ENCODE measurements around the gene FRMD4A.
"Not testable (repeated sequence)": the region's sequence is repeated elsewhere in the genome, so short reads cannot be mapped to it uniquely, and the experiment has no call there.

The FRMD4A gene

DNA sequence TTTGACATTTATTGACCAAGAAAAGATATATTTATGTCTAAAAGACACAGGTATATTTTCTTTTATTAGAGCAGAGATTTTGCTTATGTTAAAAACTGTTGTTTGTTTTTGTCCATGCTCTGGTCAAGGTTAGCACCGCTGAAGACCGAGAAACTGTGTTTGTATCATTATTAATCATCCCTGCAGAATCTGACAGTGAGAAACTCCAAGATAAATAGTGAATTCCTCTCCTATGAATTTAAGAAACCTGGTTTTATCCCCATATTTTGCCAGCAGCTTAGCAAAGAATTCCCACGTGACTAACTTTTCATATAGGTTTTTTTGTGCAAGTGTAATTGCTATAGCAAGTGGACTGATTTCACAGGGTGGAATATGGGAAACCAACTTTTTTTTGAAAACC is 77.6 kb downstream of the FRMD4A start:
- no peak for ATAC-seq (ENCODE audit: low read depth)
- no peak overlapping the region for H3K4me3 Mint-ChIP-seq
- peaks cover 18% of the 10 kb centered on the region for H3K27me3 Mint-ChIP-seq
- H3K36me3 Mint-ChIP-seq, result no peaks in the 10 kb centered on the region
- H3K9me3 Mint-ChIP-seq, result peaks cover 3% of the 10 kb centered on the region
- no peaks in the 10 kb centered on the region for H3K4me1 Mint-ChIP-seq
- DNase-seq (ENCODE audit: low spot score in 2 of 2), result no peak
- no peak overlapping the region for H3K27ac Mint-ChIP-seq

DNA sequence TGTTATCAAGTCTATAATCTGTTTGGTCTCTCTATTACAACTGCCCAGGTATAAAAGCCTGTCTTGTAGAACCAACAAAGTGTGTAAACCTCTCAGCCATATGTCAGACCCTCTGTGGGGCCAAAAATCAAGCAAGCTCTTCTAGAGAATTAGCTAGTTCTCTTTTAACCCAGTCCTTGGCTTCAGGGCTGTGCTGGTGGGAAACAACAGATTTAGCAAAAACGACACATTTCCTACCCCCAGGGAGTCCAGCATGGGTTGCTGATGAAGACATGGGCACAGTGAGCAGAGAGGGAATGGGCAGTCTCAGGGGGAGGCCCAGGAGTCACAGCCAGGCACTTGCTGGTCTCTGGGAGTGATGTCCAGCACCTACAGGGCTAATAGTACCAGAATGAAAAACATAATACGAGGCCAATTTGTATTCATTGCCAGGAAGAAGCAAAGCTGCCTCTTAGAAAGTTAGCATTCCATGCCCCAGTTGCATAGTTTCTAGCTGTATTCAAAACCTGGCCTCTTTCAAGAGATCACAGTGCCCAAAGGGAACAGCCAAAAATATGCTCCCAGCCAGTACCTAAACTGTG is 80.1 kb downstream of the FRMD4A start:
- Mint-ChIP-seq H3K27me3 (peaks cover 18% of the 10 kb centered on the region), H3K4me3 (no peak overlapping the region), H3K27ac (no peak overlapping the region), H3K9me3 (peaks cover 3% of the 10 kb centered on the region), H3K4me1 (no peaks in the 10 kb centered on the region), H3K36me3 (no peaks in the 10 kb centered on the region)
- no peak for ATAC-seq (ENCODE audit: low read depth)
- no peak for DNase-seq (ENCODE audit: low spot score in 2 of 2)

DNA sequence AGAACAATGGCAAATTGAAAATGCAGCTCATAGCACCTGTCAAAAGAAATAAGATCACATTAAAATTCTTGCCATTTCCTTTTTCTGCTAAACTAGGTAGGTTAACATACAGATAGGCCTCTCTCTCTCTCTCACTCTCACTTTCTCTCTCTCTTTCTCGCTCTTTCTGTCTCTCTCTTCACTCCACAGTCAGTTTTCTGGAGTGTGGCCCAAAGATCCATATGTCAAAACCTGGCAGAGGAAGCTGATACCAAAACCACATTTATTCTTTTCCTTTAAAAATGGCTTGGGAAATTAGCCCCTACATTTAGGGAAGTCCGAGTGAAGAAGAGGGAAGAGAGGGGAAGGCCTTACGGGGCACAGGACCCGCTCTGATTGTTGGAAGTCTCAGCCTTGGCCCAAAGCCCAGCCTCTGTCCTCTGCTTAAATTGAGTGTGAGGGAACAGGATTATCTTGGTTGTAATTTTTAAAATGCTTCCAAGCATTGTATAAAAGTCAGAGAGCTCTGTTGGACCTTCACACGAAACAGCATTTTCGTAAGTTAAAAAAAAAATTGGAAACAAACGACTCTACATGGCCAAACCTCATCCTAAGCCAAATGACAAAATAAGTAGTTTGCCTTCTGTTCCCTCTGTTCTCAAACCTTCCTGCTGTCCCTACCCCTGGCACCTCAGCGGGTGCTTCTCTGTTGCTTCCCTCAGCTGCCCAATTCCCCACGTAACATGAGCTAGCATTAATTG is 83.2 kb downstream of the FRMD4A start:
- Mint-ChIP-seq H3K27me3 (peaks cover 8% of the 10 kb centered on the region), H3K4me1 (no peaks in the 10 kb centered on the region), H3K36me3 (no peaks in the 10 kb centered on the region), H3K27ac (no peak overlapping the region), H3K9me3 (peaks cover 10% of the 10 kb centered on the region), H3K4me3 (no peak overlapping the region)
- DNase-seq (ENCODE audit: low spot score in 2 of 2) (no peak), ATAC-seq (ENCODE audit: low read depth) (no peak)

DNA sequence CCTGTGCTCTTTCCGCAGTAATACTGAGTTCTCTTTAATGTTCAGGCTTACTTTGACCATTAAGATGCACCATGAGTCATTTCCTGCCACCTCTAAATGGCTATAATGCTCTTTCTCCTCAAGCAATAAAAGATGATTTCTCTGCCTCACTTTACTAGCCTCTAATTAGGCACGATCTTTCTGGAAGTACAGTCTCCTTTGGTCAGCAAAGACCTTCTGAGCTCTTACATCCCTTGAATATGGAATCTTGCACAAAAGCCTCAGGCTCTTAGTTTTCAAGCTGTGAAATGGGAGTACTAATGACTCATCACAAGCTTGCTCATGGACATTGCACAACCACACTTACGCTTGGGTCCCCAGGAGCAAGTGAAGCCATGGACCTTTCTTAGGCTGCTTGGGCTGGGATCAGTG is 85.9 kb downstream of the FRMD4A start:
- ATAC-seq (ENCODE audit: low read depth) (no peak), DNase-seq (ENCODE audit: low spot score in 2 of 2) (no peak)
- Mint-ChIP-seq H3K27me3 (peaks cover 10% of the 10 kb centered on the region), H3K9me3 (peaks cover 11% of the 10 kb centered on the region), H3K36me3 (no peaks in the 10 kb centered on the region), H3K4me1 (no peaks in the 10 kb centered on the region), H3K27ac (no peak overlapping the region), H3K4me3 (no peak overlapping the region)

DNA sequence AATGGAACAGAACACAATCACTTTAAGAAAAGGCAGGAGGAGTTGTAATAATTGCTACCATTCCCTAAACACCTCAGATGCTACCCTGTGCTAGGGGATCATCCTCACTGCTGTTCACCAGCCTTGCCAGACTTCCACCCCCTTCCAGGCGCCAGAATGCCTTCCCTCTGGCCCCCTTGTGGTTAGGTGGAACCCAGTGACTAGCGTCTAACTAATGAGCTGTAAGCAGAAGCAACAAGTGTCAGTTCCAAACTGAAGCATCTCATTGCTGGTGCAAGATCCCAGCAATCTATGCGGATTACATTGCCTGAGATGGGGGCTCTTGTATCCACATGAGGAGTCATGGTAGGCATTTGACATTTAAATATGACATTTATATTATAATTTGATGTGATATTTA is 86.6 kb downstream of the FRMD4A start:
- Mint-ChIP-seq H3K9me3 (peaks cover 11% of the 10 kb centered on the region), H3K36me3 (no peaks in the 10 kb centered on the region), H3K27me3 (peaks cover 8% of the 10 kb centered on the region), H3K27ac (no peak overlapping the region), H3K4me1 (no peaks in the 10 kb centered on the region), H3K4me3 (no peak overlapping the region)
- DNase-seq (ENCODE audit: low spot score in 2 of 2), result no peak
- no peak for ATAC-seq (ENCODE audit: low read depth)

DNA sequence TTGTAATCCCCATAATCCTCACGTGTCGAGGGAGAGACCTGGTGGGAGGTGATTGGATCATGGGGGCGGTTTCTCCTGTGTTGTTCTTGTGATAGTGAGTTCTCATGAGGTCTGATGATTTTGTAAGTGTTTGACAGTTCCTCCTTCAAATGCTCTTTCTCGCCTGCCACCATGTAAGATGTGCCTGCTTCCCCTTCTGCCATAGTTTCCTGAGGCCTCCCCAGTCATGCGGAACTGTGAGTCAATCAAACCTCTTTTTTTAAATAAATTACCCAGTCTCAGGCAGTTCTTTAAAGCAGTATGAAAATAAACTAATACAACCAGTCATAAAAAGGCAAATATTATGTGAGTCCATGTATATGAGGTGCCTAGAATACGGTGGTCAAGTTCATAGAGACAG is 87.5 kb downstream of the FRMD4A start:
- DNase-seq (ENCODE audit: low spot score in 2 of 2), result no peak
- H3K4me1 Mint-ChIP-seq, result no peaks in the 10 kb centered on the region
- peaks cover 2% of the 10 kb centered on the region for H3K36me3 Mint-ChIP-seq
- no peak for ATAC-seq (ENCODE audit: low read depth)
- no peak overlapping the region for H3K27ac Mint-ChIP-seq
- H3K9me3 Mint-ChIP-seq, result peaks cover 14% of the 10 kb centered on the region
- H3K27me3 Mint-ChIP-seq, result peaks cover 11% of the 10 kb centered on the region
- H3K4me3 Mint-ChIP-seq, result no peak overlapping the region

DNA sequence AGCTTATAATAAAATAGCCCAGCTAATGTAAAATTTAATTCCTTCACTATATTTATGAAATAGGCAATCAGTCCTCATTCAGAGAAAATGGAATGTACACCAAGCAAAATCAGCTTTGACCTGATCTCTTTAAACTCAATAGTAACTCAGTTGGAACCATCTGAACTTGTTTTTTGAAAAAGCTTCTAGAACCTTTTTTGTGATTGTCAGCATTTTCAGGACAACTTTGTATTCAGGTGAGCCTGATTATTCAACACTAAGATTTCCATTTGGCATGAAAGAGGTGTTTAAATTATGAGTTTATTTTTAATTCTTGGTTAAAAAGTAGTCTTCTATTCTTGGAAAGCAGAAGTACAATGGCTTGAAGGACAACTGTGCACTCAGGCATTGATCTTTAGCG is 89.5 kb downstream of the FRMD4A start:
- Mint-ChIP-seq H3K27me3 (peaks cover 12% of the 10 kb centered on the region), H3K36me3 (peaks cover 2% of the 10 kb centered on the region), H3K4me1 (no peaks in the 10 kb centered on the region), H3K9me3 (peaks cover 14% of the 10 kb centered on the region), H3K27ac (no peak overlapping the region), H3K4me3 (no peak overlapping the region)
- ATAC-seq (ENCODE audit: low read depth) (no peak), DNase-seq (ENCODE audit: low spot score in 2 of 2) (no peak)

DNA sequence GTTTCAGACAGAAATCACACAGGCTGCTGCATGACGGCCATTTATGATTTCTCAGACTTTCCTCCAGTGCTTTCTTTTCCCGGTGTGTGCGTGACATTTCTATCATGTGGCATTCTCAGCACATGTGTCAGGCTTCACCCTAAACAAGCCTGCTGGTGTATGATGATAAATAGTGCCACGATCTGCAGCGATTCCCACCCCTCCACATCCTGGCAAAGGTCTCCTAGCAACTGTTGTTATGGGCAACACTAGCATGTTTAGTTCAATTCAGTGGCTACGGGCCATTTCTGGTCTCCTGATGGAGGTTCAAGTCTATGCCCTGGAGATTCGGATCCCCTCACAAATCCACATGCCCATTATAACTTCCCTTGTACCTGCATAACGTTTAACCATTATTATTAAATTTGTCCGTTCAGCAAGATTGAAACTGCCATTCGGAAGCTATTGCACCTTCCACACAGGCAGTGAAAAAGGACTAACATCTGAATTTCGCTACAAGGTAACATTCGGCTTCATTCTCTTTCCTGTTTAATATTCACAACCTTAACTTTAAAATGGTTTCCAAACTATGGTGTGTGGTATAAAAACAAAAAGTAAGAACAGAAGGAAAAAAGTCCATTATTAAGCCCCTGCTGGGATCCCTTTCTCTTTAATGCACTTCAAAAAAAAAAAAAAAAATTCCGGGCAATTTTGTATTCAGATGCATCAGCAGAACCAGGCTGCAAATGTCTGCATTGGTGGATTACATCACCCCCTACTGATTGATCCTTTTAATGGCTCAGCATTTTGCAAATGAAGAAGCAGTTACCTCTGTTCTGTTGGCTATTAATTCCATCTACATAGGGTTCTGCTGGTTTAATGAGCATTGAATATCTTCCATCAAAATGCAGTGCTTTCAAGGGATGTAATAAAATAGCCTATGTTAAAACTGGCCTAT is 90.2 kb downstream of the FRMD4A start:
- DNase-seq (ENCODE audit: low spot score in 2 of 2), result no peak
- Mint-ChIP-seq H3K9me3 (peaks cover 14% of the 10 kb centered on the region), H3K27me3 (peaks cover 14% of the 10 kb centered on the region), H3K36me3 (peaks cover 2% of the 10 kb centered on the region), H3K27ac (no peak overlapping the region), H3K4me3 (no peak overlapping the region), H3K4me1 (no peaks in the 10 kb centered on the region)
- ATAC-seq (ENCODE audit: low read depth), result no peak

DNA sequence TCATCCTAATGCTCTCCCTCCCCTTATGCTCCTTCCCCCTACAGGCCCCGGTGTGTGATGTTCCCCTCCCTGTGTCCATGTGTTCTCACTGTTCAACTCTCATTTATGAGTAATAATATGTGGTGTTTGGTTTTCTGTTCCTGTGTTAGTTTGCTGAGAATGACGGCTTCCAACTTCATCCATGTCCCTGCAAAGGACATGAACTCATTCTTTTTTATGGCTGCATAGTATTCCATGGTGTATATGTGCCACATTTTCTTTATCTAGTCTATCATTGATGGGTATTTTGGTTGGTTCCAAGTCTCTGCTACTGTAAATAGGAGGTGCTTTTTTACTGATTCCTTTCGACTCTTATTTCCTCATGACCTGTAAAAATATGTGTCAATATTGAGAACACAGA is 92.1 kb downstream of the FRMD4A start:
- not testable (repeated sequence) for H3K4me1 Mint-ChIP-seq; ATAC-seq (ENCODE audit: low read depth); H3K27ac Mint-ChIP-seq; H3K36me3 Mint-ChIP-seq; DNase-seq (ENCODE audit: low spot score in 2 of 2); H3K4me3 Mint-ChIP-seq
- H3K27me3 Mint-ChIP-seq, result peaks cover 19% of the 10 kb centered on the region
- H3K9me3 Mint-ChIP-seq, result peaks cover 14% of the 10 kb centered on the region

DNA sequence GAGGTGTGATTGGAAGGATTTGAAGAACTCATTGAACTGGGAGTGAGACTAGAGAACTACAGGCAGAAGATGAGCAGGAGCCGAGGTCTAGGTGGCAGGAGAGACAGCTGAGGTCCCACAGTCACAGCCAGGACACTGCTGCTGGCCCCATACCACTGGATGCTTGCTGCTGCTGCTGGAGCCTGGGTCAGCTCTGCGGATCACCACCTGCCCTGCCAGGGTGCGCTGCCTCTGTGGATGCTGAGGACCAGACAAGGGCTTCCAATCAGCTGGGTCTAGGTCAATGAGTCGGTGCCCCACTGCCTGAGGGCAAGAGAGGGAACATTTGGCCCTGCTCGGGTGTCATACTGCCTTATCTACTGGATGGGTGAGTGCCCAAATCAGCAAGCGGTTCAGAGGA is 94.4 kb downstream of the FRMD4A start:
- peaks cover 2% of the 10 kb centered on the region for H3K36me3 Mint-ChIP-seq
- H3K27me3 Mint-ChIP-seq, result peaks cover 23% of the 10 kb centered on the region
- DNase-seq (ENCODE audit: low spot score in 2 of 2), result no peak
- H3K27ac Mint-ChIP-seq, result no peak overlapping the region
- no peak overlapping the region for H3K4me3 Mint-ChIP-seq
- no peak for ATAC-seq (ENCODE audit: low read depth)
- peaks cover 3% of the 10 kb centered on the region for H3K9me3 Mint-ChIP-seq
- H3K4me1 Mint-ChIP-seq, result no peaks in the 10 kb centered on the region

DNA sequence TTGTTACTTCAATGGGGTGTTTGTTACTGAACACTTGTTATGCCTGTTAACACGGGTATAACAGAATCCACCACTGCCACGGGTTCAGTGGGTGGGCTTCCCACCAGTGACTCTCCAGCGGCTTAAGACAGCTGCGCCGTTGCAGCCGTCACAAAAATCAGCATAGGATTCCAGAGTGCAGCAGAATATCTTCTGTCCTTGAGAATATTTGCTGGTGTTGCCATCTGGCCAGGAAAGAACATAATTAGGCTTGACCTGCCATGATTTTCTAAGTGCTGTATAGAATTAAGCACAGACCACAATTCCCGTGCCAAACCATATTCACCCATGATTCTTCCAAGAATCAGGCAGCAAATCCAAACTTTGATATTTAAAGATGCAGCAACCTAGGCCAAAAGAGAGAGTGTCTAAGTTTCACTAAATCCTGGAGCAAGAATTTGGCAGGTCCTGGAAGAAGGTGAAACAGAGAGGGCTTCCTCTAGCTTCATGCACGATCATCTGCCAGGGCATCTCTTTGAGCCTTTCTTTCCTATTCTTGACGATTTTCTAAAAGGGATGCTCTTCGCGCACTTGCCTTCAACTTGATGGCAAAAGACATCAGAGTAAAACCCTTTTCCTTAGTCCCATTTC is 95.0 kb downstream of the FRMD4A start:
- Mint-ChIP-seq H3K27me3 (peaks cover 23% of the 10 kb centered on the region), H3K36me3 (peaks cover 2% of the 10 kb centered on the region), H3K4me1 (no peaks in the 10 kb centered on the region), H3K9me3 (peaks cover 3% of the 10 kb centered on the region), H3K27ac (no peak overlapping the region), H3K4me3 (no peak overlapping the region)
- DNase-seq (ENCODE audit: low spot score in 2 of 2) (no peak), ATAC-seq (ENCODE audit: low read depth) (no peak)

DNA sequence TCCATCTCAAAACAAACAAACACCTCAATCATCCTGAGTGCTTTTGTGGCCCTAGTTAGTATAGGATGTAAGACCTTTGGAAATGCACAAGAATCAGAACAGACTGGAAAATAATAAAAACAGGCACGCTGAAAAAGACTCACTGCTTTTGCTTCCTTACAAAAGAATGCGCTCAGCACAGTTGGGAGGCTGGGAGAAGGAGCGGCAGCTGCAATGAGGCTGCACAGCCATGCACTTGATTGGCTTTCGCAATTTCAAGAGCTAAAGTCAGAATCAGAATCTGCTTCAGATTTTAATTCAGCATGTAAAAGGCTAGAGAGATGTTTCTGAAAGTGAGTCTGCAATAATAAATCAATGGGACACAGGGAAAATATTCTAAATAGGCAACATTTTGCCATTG is 97.2 kb downstream of the FRMD4A start:
- peaks cover 17% of the 10 kb centered on the region for H3K27me3 Mint-ChIP-seq
- no peak overlapping the region for H3K27ac Mint-ChIP-seq
- ATAC-seq (ENCODE audit: low read depth) (no peak), DNase-seq (ENCODE audit: low spot score in 2 of 2) (no peak)
- no peak overlapping the region for H3K4me3 Mint-ChIP-seq
- H3K36me3 Mint-ChIP-seq, result peaks cover under 1% of the 10 kb centered on the region
- H3K4me1 Mint-ChIP-seq, result no peaks in the 10 kb centered on the region
- H3K9me3 Mint-ChIP-seq, result peaks cover under 1% of the 10 kb centered on the region

DNA sequence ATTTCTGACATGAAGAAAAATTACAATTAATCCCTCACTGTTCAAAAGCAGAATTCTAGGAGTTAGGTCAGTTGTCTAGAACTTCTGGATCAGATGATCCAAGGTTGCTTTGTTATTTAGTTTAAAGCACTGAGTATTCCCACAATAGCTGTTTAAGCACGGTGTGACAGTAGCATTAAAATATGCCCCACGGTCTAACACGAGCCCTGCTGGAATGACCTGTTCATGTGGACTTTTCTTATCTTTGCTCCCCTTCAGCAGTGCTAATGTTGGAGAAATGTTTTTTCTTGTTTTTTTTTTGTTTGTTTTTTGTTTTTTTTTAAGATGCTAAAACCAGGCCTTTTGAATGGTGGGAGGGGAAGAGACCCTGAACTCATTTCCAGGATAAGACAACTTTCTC is 101.9 kb downstream of the FRMD4A start:
- not testable (repeated sequence) for H3K4me3 Mint-ChIP-seq

DNA sequence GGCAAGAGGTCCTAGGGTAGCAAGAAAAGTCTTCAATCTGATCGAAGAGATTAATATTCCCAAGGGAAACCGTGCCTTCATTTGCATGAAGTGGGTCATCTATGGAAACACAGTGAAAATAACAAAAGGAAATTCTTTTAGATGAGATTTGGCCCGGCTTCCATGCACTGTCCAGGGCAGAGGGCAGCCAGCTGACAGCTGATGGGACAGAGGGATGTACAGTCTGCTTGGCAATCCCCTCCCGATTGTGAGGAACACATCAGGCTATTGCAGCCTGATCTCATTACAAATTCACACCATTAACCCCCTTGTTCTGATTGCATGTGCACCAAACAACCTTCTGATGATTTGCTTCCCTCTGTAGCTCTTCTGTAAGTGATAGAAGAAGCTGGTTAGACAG is 105.3 kb downstream of the FRMD4A start:
- ATAC-seq (ENCODE audit: low read depth) (no peak), DNase-seq (ENCODE audit: low spot score in 2 of 2) (no peak)
- no peak overlapping the region for H3K27ac Mint-ChIP-seq
- peaks cover 11% of the 10 kb centered on the region for H3K27me3 Mint-ChIP-seq
- H3K4me1 Mint-ChIP-seq, result no peaks in the 10 kb centered on the region
- H3K9me3 Mint-ChIP-seq, result no peaks in the 10 kb centered on the region
- H3K4me3 Mint-ChIP-seq, result no peak overlapping the region
- H3K36me3 Mint-ChIP-seq, result no peaks in the 10 kb centered on the region

More for the DNA sequence above, 101.9 kb downstream of the FRMD4A start:
- H3K36me3 Mint-ChIP-seq; DNase-seq (ENCODE audit: low spot score in 2 of 2); ATAC-seq (ENCODE audit: low read depth); H3K9me3 Mint-ChIP-seq; H3K27me3 Mint-ChIP-seq; H3K4me1 Mint-ChIP-seq; H3K27ac Mint-ChIP-seq: not testable (repeated sequence)

All from memory B cell (primary cell).